Hepatocyte (in vitro differentiated cells): ENCODE results near the gene DEFB108B.
"Not testable (repeated sequence)": the region's sequence is repeated elsewhere in the genome, so short reads cannot be mapped to it uniquely, and the experiment has no call there.

ENCODE experiments used
- CTCF ChIP-seq: fragments of 200-600 bp; sonication (generic); IDR thresholded peaks from 2 replicates; pipeline ENCODE4 v1.5.1; 2016; ENCODE audit warnings: antibody characterized with exemption, mild to moderate bottlenecking; ENCODE audit not compliant: poor library complexity
- EZH2 ChIP-seq: fragments of 200-600 bp; sonication (generic); IDR thresholded peaks from 2 replicates; pipeline ENCODE4 v1.6.1; 2016; ENCODE audit warnings: antibody characterized with exemption, mild to moderate bottlenecking, borderline replicate concordance

GRCh38 chr11:71795236-71795635 lies 37.8 kb upstream of the DEFB108B start:
- not testable (repeated sequence) for TF ChIP-seq CTCF, EZH2
